Loucy (cell line): ENCODE measurements around the gene RESP18.

Experiments used
- H2AFZ ChIP-seq: fragments of 200-600 bp; sonication (generic); 2 replicates; pipeline ENCODE4 v1.6.0; 2016; ENCODE audit warnings: antibody characterized with exemption, mild to moderate bottlenecking, low read length, moderate library complexity
- H3F3A ChIP-seq: fragments of 200-600 bp; 2 replicates; pipeline ENCODE4 v1.6.0; 2016; ENCODE audit warnings: antibody characterized with exemption, low read depth, mild to moderate bottlenecking
- H3K27me3 ChIP-seq: fragments of 200-600 bp; sonication (generic); 2 replicates; pipeline ENCODE4 v1.6.1; 2014; ENCODE audit warnings: low read length, mild to moderate bottlenecking; ENCODE audit not compliant: insufficient read depth, poor library complexity, severe bottlenecking
- H3K36me3 ChIP-seq: fragments of 200-600 bp; sonication (generic); 2 replicates; pipeline ENCODE4 v1.6.1; 2016; ENCODE audit warnings: low read length; ENCODE audit not compliant: insufficient read depth
- H3K4me1 ChIP-seq: fragments of 200-600 bp; sonication (generic); 2 replicates; pipeline ENCODE4 v1.5.1; 2014; ENCODE audit warnings: low read length, mild to moderate bottlenecking; ENCODE audit not compliant: insufficient read depth, poor library complexity, severe bottlenecking
- H3K4me2 ChIP-seq: fragments of 200-600 bp; sonication (generic); 2 replicates; pipeline ENCODE4 v1.6.0; 2014; ENCODE audit warnings: antibody characterized with exemption, low read length, low read depth, mild to moderate bottlenecking; ENCODE audit not compliant: poor library complexity, severe bottlenecking
- H3K4me3 ChIP-seq: fragments of 200-600 bp; sonication (generic); 2 replicates; pipeline ENCODE4 v1.5.1; 2014; ENCODE audit warnings: low read length, mild to moderate bottlenecking, mixed read lengths; ENCODE audit not compliant: poor library complexity, severe bottlenecking
- H3K79me2 ChIP-seq: fragments of 200-600 bp; sonication (generic); 2 replicates; pipeline ENCODE4 v1.6.1; 2014; ENCODE audit warnings: low read length; ENCODE audit not compliant: insufficient read depth
- H3K9ac ChIP-seq: fragments of 200-600 bp; sonication (generic); 2 replicates; pipeline ENCODE4 v1.6.0; 2014; ENCODE audit warnings: mild to moderate bottlenecking, low read depth, low read length, moderate library complexity; ENCODE audit not compliant: poor library complexity, severe bottlenecking
- H3K9me2 ChIP-seq: fragments of 200-600 bp; sonication (generic); replicated peaks from 2 replicates; pipeline ENCODE4 v1.6.1; 2016; ENCODE audit warnings: low read depth, low read length, mixed read lengths
- H3K9me3 ChIP-seq: fragments of 200-600 bp; sonication (generic); 2 replicates; pipeline ENCODE4 v1.6.1; 2014; ENCODE audit warnings: mild to moderate bottlenecking, antibody characterized with exemption, low read length, low read depth; ENCODE audit not compliant: insufficient read depth
- H4K20me1 ChIP-seq: fragments of 200-600 bp; sonication (generic); 2 replicates; pipeline ENCODE4 v1.6.0; 2014; ENCODE audit warnings: antibody characterized with exemption, low read length, mild to moderate bottlenecking; ENCODE audit not compliant: insufficient read depth, poor library complexity, severe bottlenecking
- EZH2phosphoT487 ChIP-seq: fragments of 200-600 bp; IDR thresholded peaks from 2 replicates; pipeline ENCODE4 v1.6.1; 2018; ENCODE audit warnings: antibody characterized with exemption, mild to moderate bottlenecking, moderate library complexity, borderline replicate concordance
- TF ChIP-seq, protein P1 (sequence below): fragments of 200-600 bp; sonication (generic); conservative IDR thresholded peaks from 2 replicates; pipeline ENCODE4 v1.5.1; 2014; ENCODE audit warnings: mild to moderate bottlenecking, antibody characterized with exemption, low read length

Gene RESP18

DNA sequence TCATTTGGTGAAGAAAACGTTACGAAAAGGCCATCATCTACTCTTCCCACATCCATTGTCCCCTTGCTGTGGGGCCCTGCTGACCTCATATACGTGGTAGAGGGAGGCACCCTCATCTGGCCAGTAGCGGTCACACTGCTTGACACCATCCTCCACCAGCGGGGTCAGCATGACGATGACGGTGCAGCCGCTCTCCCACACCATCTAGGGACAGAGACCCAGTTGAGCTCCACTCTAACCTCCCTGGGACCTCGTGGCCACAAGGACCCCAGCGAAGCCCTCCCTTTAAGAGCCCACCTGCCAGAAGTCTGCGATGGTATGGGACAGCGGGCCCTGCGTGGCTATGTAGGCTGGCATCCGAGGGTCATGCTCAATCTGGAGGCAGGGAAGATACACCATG is 36.4 kb downstream of the RESP18 start:
- TF ChIP-seq EZH2phosphoT487, result no peak
- TF ChIP-seq, protein P1, sequence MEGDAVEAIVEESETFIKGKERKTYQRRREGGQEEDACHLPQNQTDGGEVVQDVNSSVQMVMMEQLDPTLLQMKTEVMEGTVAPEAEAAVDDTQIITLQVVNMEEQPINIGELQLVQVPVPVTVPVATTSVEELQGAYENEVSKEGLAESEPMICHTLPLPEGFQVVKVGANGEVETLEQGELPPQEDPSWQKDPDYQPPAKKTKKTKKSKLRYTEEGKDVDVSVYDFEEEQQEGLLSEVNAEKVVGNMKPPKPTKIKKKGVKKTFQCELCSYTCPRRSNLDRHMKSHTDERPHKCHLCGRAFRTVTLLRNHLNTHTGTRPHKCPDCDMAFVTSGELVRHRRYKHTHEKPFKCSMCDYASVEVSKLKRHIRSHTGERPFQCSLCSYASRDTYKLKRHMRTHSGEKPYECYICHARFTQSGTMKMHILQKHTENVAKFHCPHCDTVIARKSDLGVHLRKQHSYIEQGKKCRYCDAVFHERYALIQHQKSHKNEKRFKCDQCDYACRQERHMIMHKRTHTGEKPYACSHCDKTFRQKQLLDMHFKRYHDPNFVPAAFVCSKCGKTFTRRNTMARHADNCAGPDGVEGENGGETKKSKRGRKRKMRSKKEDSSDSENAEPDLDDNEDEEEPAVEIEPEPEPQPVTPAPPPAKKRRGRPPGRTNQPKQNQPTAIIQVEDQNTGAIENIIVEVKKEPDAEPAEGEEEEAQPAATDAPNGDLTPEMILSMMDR, result no peak
- Histone ChIP-seq H4K20me1 (no peaks in the 10 kb centered on the region), H3K36me3 (no peaks in the 10 kb centered on the region), H3K9ac (no peak overlapping the region), H3K4me2 (no peak overlapping the region), H2AFZ (no peak overlapping the region), H3K27me3 (peaks cover 1% of the 10 kb centered on the region), H3K9me3 (no peaks in the 10 kb centered on the region), H3K4me3 (no peak overlapping the region), H3K4me1 (peaks cover 10% of the 10 kb centered on the region), H3K9me2 (no peaks in the 10 kb centered on the region), H3F3A (no peaks in the 10 kb centered on the region), H3K79me2 (no peaks in the 10 kb centered on the region)

DNA sequence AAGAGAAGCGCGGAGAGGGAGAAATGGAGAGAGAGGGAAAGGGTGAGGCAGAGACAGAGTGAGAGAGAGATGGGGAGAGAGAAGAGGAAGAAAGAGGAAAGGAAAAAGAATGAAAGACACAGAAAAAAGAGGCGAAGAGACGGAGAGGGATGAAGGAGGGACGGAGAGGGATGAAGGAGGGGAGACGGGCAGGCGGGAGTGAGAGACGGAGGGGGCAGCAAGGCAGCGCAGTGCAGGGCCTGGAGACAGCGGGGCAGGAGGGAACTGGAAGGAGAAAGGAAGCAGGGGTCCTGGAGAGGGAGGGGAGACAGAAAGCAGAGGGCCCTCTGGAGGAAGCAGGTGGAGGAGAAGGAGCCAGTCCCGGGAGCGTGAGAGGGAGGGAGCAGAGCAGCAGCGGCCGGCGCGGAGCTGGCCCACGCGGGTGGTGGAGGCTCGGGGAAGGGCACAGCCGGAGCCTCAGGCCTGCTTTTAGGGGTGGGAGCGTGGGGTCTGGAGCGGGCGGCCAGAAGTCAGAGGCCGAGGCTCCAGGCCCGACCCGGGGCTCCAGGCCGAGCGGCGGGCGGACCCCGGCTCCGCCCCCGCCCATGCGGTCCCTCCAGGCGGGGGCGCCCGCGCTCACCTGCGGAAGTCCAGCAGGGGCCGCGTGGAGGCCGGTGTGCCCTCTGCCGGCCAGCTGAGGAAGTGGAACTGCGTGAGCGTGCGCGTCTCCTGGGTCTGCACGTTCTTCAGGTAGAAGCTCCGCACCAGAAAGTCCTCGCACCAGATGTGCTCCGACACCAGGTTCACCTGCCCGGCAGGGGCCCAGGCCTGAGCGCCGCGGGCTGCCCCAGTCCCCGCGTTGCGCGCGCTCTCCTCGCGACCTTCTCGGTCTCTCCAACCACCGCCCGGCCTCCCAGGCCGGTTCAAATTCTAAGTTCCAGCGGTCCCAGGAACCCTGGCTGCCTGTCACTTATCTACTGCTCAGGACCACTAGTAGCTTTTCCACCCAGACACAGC is 37.9 kb downstream of the RESP18 start:
- Histone ChIP-seq H3K79me2 (no peaks in the 10 kb centered on the region), H3K4me3 (peak overlapping the region; percentile 81), H3K9me3 (no peaks in the 10 kb centered on the region), H3K4me1 (peaks cover 10% of the 10 kb centered on the region), H3K9ac (peak overlapping the region; percentile 72), H3K27me3 (no peaks in the 10 kb centered on the region), H4K20me1 (no peaks in the 10 kb centered on the region), H3K9me2 (no peaks in the 10 kb centered on the region), H2AFZ (peak overlapping the region; percentile 85), H3F3A (no peaks in the 10 kb centered on the region), H3K4me2 (peak overlapping the region; percentile 66), H3K36me3 (no peaks in the 10 kb centered on the region)
- TF ChIP-seq EZH2phosphoT487, result no peak
- TF ChIP-seq, protein P1, result peak; percentile 92

DNA sequence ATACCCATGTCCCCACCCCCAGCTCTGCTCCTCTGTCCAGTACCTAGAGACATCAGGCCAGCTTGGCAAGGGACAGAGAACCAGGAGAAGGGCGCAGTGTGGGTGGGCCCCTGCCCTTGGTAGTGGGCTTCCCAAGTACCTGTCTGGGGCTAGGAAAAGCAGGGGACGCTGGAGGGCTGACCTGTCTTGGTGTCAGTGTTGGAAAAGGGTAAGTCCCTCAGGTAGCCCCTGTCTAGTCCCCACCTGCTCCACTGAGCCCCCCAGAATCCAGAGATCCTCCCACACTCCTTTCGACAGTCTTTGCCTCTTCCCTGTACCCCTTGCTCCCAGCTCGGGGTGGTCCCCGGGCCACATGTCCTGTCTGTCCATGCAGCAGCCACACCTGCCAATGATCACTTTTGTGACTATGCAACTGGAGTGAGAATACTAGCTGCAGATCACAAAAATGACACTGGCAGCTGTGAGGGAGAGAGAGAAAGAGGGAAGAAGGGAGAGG is 38.8 kb downstream of the RESP18 start:
- Histone ChIP-seq H3K36me3 (no peaks in the 10 kb centered on the region), H3F3A (no peaks in the 10 kb centered on the region), H3K9me2 (no peaks in the 10 kb centered on the region), H3K9ac (peak overlapping the region; percentile 72), H3K4me1 (peaks cover 10% of the 10 kb centered on the region), H3K9me3 (no peaks in the 10 kb centered on the region), H3K27me3 (no peaks in the 10 kb centered on the region), H3K4me3 (peak overlapping the region; percentile 81), H3K79me2 (no peaks in the 10 kb centered on the region), H2AFZ (peak overlapping the region; percentile 85; the same call in 1 of the 2 replicates), H4K20me1 (no peaks in the 10 kb centered on the region), H3K4me2 (peak overlapping the region; percentile 66)
- no peak for TF ChIP-seq EZH2phosphoT487
- TF ChIP-seq, protein P1, result no peak
